HepG2 (cell line): ENCODE data around the gene URGCP. TPM values are rescaled to one million over a fixed set of nuclear protein-coding genes. Genes with fewer than 3 reads are reported as not detected.
A peak's percentile ranks its signal among the peaks of the same experiment; 100 is the strongest.

Experiments
- ATAC-seq: fragments of 200-7000 bp; cut with Tn5 transposase; 3 replicates; pipeline ENCODE4 v1.9.1; 2020; ENCODE audit warnings: mild to moderate bottlenecking, moderate library complexity
- BruUV-seq: library from RNA; stranded (reverse); fragments of 400-500 nt; replicated peaks from 2 replicates; lab custom pipeline; 2021; lab: Mats Ljungman, UMichigan
- CTCF ChIA-PET: fragments of 300-600 bp; formaldehyde crosslinking; extraction: SDS; loops from one replicate; lab custom pipeline; 2021; ENCODE audit warnings: low total read pairs, inconsistent platforms, low intra/inter-chr PET ratio; lab: Yijun Ruan, JAX
- POLR2A ChIA-PET: fragments of 350-600 bp; sonication (Branson Sonifier 250); formaldehyde crosslinking; loops from one replicate; lab custom pipeline; 2020; ENCODE audit warnings: antibody characterized with exemption, inconsistent platforms; lab: Yijun Ruan, JAX
- DNase-seq: peaks from one replicate; pipeline ENCODE4 v3.0.0-alpha.2; 2015; ENCODE audit warnings: low spot score
- FAIRE-seq: peaks from 3 replicates; lab custom pipeline; 2011; peaks lifted over from hg19 to GRCh38; lab: Jason Lieb, UNC
- H2AFZ ChIP-seq: one replicate; pipeline ENCODE4 v1.6.1; 2011; ENCODE audit warnings: low read length, inconsistent platforms
- H3K27ac ChIP-seq: fragments of 300-600 bp; 3 replicates; pipeline ENCODE4 v1.8.0; 2011; ENCODE audit warnings: mixed run types, mild to moderate bottlenecking, mixed read lengths, low read length, inconsistent platforms; ENCODE audit not compliant: insufficient read depth; ENCODE audit errors: extremely low read length
- H3K27me3 ChIP-seq, 2 experiments: fragments of 200-600 bp in 1 of 2; 2 replicates in 1 of 2; 3 replicates in 1 of 2; pipeline versions ENCODE4 v1.6.0 to v1.8.0; 2011; ENCODE audit warnings: low read length in 2 of 2, mild to moderate bottlenecking in 2 of 2, moderate library complexity in 2 of 2, inconsistent platforms in 1 of 2; ENCODE audit not compliant: insufficient read depth in 2 of 2, control insufficient read depth in 1 of 2
- H3K36me3 ChIP-seq, 2 experiments: fragments of 200-600 bp in 1 of 2; replicated peaks in 1 of 2; 2 replicates in 1 of 2; 3 replicates in 1 of 2; pipeline versions ENCODE4 v1.5.1 to v1.8.0; 2011; ENCODE audit warnings: low read length in 2 of 2, inconsistent platforms in 1 of 2; ENCODE audit not compliant: insufficient read depth in 2 of 2, control insufficient read depth in 1 of 2
- H3K4me1 ChIP-seq: 2 replicates; pipeline ENCODE4 v1.5.1; 2012; ENCODE audit warnings: low read length, inconsistent platforms; ENCODE audit not compliant: insufficient read depth
- H3K4me2 ChIP-seq: 2 replicates; pipeline ENCODE4 v1.6.0; 2011; ENCODE audit warnings: low read depth, low read length, inconsistent platforms
- H3K4me3 ChIP-seq, 3 experiments: fragments of 200-600 bp in 1 of 3; sonication (generic), shearing (Covaris generic) in 1 of 3; replicated peaks in 1 of 3; 2 replicates each; pipeline ENCODE4 v1.5.1; 2011 to 2016; ENCODE audit warnings: low read length in 3 of 3, inconsistent platforms in 2 of 3, low read depth in 2 of 3, mild to moderate bottlenecking in 2 of 3, control low read depth in 1 of 3, mixed read lengths in 1 of 3; ENCODE audit not compliant: insufficient read depth in 1 of 3
- H3K79me2 ChIP-seq: one replicate; pipeline ENCODE4 v1.6.1; 2011; ENCODE audit warnings: low read length, inconsistent platforms; ENCODE audit not compliant: insufficient read depth
- H3K9ac ChIP-seq: 2 replicates; pipeline ENCODE4 v1.6.0; 2011; ENCODE audit warnings: mild to moderate bottlenecking, low read depth, low read length, inconsistent platforms; ENCODE audit not compliant: insufficient read depth
- H3K9me3 ChIP-seq: 2 replicates; pipeline ENCODE4 v1.5.1; 2012; ENCODE audit warnings: mild to moderate bottlenecking, low read length
- H4K20me1 ChIP-seq: 2 replicates; pipeline ENCODE4 v1.6.0; 2011; ENCODE audit warnings: inconsistent platforms, mild to moderate bottlenecking, low read length, moderate library complexity; ENCODE audit not compliant: insufficient read depth
- DNMT3B ChIP-seq: conservative IDR thresholded peaks from 2 replicates; pipeline ENCODE4 v1.6.1; 2016; ENCODE audit warnings: missing biosample characterization, control low read depth
- MED1 ChIP-seq: sonication (generic); formaldehyde crosslinking; IDR thresholded peaks from 2 replicates; pipeline ENCODE4 v1.4.0; 2020; ENCODE audit warnings: missing genetic modification reagents
- RXRA ChIP-seq: sonication (generic); formaldehyde crosslinking; IDR thresholded peaks from 2 replicates; pipeline ENCODE4 v1.5.1; 2020; ENCODE audit warnings: missing genetic modification reagents
- ZNF331 ChIP-seq: sonication (generic); formaldehyde crosslinking; IDR thresholded peaks from 2 replicates; pipeline ENCODE4 v1.4.0; 2020; ENCODE audit warnings: missing genetic modification reagents
- WGBS: methylation state at CpG from one replicate; pipeline ENCODE4 v1.1.6; 2017; ENCODE audit warnings: low lambda C conversion rate; 5-methylcytosine and 5-hydroxymethylcytosine counted together
- in situ Hi-C: cut with HindIII; loops from 2 replicates; pipeline ENCODE4 v1.10.0; 2017; ENCODE audit warnings: low pct_unique_long_range_greater_than_20kb; ENCODE audit not compliant: extremely low pct_ligation_motif_present
- intact Hi-C: fragments of 100-400 bp; cut with micrococcal nuclease; formaldehyde crosslinking; loops from one replicate; pipeline ENCODE4 v1.10.0; 2022; ENCODE audit not compliant: unreplicated experiment
- polyA plus RNA-seq, 8 experiments: library from polyadenylated mRNA; depleted of rRNA in 3 of 8; stranded (reverse) in 7 of 8; unstranded in 1 of 8; fragments of >200 nt; fragmentation: Illumina TruSeq in 4 of 8; extraction: Trizol in 4 of 8; gene quantifications; 2 replicates each; pipeline versions ENCODE4 v1.2.1 to v1.2.3, GENCODE V29; 2011 to 2016; ENCODE audit warnings: low read depth in 4 of 8, missing spikeins in 1 of 8, mixed read lengths in 1 of 8; ENCODE audit not compliant: insufficient read depth in 1 of 8
- total RNA-seq, 5 experiments: library from RNA; depleted of rRNA; stranded (reverse); fragments of >200 nt; fragmentation: Illumina TruSeq; extraction: Trizol; gene quantifications; 2 replicates each; pipeline ENCODE4 v1.2.3, GENCODE V29; 2016; ENCODE audit warnings: low read depth in 1 of 5
- TF ChIP-seq, protein P1 (sequence below): sonication (generic); formaldehyde crosslinking; IDR thresholded peaks from 2 replicates; pipeline ENCODE4 v1.4.0; 2020; ENCODE audit warnings: missing genetic modification reagents, borderline replicate concordance
- TF ChIP-seq, protein P2 (sequence below): sonication (generic); formaldehyde crosslinking; IDR thresholded peaks from 2 replicates; pipeline ENCODE4 v1.5.0; 2020; ENCODE audit warnings: mild to moderate bottlenecking, missing genetic modification reagents
- TF ChIP-seq, protein P3 (sequence below): sonication (generic); formaldehyde crosslinking; IDR thresholded peaks from 2 replicates; pipeline ENCODE4 v1.5.0; 2020; ENCODE audit warnings: mild to moderate bottlenecking, missing genetic modification reagents

URGCP gene
- total and polyA plus RNA-seq, 2 of the 13 experiments (the other 11 are each of a cell fraction or from before 2014, with no cell fraction given) = 22.3 to 25.8 TPM

DNA sequence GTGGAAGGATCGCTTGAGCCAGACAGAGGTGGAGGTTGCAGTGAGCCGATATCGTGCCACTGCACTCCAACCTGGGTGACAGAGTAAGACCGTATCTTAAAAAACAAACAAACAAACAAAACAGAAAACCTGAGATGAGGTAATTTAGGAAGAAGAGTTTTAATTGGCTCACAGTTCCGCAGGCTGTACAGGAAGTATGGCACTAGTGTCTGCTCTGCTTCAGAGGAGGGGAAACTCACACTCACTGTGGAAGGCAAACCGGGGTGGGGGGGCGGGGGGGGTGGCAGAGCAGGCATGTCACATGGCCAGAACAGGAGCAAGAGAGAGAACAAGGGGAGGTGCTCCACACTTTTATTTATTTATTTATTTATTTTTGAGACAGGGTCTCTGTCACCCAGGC lies 24.9 kb upstream of the URGCP start (continued):
- TF ChIP-seq, protein P1, sequence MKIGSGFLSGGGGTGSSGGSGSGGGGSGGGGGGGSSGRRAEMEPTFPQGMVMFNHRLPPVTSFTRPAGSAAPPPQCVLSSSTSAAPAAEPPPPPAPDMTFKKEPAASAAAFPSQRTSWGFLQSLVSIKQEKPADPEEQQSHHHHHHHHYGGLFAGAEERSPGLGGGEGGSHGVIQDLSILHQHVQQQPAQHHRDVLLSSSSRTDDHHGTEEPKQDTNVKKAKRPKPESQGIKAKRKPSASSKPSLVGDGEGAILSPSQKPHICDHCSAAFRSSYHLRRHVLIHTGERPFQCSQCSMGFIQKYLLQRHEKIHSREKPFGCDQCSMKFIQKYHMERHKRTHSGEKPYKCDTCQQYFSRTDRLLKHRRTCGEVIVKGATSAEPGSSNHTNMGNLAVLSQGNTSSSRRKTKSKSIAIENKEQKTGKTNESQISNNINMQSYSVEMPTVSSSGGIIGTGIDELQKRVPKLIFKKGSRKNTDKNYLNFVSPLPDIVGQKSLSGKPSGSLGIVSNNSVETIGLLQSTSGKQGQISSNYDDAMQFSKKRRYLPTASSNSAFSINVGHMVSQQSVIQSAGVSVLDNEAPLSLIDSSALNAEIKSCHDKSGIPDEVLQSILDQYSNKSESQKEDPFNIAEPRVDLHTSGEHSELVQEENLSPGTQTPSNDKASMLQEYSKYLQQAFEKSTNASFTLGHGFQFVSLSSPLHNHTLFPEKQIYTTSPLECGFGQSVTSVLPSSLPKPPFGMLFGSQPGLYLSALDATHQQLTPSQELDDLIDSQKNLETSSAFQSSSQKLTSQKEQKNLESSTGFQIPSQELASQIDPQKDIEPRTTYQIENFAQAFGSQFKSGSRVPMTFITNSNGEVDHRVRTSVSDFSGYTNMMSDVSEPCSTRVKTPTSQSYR (CRISPR knock-in tag) = no peak
- no peak for TF ChIP-seq RXRA (CRISPR knock-in tag)
- TF ChIP-seq, protein P2, sequence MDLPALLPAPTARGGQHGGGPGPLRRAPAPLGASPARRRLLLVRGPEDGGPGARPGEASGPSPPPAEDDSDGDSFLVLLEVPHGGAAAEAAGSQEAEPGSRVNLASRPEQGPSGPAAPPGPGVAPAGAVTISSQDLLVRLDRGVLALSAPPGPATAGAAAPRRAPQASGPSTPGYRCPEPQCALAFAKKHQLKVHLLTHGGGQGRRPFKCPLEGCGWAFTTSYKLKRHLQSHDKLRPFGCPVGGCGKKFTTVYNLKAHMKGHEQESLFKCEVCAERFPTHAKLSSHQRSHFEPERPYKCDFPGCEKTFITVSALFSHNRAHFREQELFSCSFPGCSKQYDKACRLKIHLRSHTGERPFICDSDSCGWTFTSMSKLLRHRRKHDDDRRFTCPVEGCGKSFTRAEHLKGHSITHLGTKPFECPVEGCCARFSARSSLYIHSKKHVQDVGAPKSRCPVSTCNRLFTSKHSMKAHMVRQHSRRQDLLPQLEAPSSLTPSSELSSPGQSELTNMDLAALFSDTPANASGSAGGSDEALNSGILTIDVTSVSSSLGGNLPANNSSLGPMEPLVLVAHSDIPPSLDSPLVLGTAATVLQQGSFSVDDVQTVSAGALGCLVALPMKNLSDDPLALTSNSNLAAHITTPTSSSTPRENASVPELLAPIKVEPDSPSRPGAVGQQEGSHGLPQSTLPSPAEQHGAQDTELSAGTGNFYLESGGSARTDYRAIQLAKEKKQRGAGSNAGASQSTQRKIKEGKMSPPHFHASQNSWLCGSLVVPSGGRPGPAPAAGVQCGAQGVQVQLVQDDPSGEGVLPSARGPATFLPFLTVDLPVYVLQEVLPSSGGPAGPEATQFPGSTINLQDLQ (CRISPR knock-in tag) = no peak

DNA sequence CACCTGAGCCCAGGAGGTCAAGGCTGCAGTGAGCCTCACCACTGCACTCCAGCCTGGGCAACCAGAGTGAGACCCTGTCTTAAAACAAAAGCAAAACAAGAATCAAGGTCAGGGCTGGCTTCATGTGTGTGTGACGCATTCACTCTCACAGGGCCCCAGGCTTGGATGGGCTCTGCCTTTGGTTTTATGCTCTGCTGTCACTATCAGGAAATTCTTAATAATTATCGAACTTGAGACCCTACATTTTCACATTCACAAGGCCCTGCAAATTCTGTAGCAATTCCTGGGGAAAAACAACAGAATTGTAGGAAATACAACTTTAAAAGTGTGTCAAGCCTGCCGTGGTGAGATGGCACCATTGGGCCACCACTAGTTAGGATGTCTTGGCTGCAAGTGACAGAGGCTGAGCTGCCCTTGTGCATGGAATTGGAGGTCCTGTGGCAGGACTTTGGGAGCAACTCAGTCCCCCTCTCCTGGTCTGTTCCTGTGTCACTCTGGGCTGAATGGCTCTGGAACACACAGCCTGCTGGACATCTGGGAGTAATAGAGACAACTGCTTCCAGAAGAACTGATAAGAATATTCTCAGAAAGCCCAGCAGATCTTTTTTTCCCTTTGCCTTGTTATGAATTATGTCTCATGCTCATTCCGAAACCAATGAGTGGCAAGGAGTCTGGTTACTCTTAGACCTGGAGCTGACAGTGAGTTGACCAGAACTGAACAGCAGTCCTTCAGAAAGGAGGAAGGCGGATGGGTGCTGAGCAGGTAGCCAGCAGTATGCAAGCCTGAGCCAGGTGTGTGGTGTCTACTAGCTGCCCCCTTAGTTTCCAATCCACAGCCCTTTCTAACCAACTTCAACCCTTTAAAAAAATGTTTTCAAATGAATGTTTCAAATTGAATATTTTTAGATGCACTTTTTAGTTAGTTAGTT lies 23.4 kb upstream of the URGCP start:
- Histone ChIP-seq H3K36me3 (no peaks in the 10 kb centered on the region), H3K27me3 (no peaks in the 10 kb centered on the region), H2AFZ (no peak overlapping the region), H3K27ac (no peak overlapping the region), H3K4me2 (no peak overlapping the region)
- CTCF ChIA-PET = no interaction called here
- FAIRE-seq = no peak
- TF ChIP-seq ZNF331 (CRISPR knock-in tag) (peak; percentile 100), MED1 (CRISPR knock-in tag) (no peak), DNMT3B (CRISPR knock-in tag) (no peak)
- TF ChIP-seq, protein P3, sequence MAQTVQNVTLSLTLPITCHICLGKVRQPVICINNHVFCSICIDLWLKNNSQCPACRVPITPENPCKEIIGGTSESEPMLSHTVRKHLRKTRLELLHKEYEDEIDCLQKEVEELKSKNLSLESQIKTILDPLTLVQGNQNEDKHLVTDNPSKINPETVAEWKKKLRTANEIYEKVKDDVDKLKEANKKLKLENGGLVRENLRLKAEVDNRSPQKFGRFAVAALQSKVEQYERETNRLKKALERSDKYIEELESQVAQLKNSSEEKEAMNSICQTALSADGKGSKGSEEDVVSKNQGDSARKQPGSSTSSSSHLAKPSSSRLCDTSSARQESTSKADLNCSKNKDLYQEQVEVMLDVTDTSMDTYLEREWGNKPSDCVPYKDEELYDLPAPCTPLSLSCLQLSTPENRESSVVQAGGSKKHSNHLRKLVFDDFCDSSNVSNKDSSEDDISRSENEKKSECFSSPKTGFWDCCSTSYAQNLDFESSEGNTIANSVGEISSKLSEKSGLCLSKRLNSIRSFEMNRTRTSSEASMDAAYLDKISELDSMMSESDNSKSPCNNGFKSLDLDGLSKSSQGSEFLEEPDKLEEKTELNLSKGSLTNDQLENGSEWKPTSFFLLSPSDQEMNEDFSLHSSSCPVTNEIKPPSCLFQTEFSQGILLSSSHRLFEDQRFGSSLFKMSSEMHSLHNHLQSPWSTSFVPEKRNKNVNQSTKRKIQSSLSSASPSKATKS (CRISPR knock-in tag) = no peak
- TF ChIP-seq, all 625 proteins: peak for 1
- in situ Hi-C loops (no loop called here), intact Hi-C loops (no loop called here)
- Histone ChIP-seq H3K9me3 (no peaks in the 10 kb centered on the region), H4K20me1 (no peaks in the 10 kb centered on the region), H3K4me3 (no peak overlapping the region), H3K9ac (no peak overlapping the region), H3K79me2 (no peaks in the 10 kb centered on the region), H3K4me1 (peaks cover 28% of the 10 kb centered on the region)
- WGBS = 76% methylated on average over 5 of the region's 5 CpGs
- ATAC-seq = no peak
- POLR2A ChIA-PET = no interaction called here
- BruUV-seq = no TSS peak
- DNase-seq = no peak
